GM12801 (cell line): ENCODE results near the gene F11.

Experiments
- CTCF ChIP-seq: IDR thresholded peaks from one replicate; pipeline ENCODE4 v1.5.1; 2011; ENCODE audit warnings: control low read depth; ENCODE audit not compliant: insufficient read length; ENCODE audit errors: extremely low read depth

The F11 gene

GRCh38 chr4:186299291-186299690 lies 33.3 kb downstream of the F11 start:
- no peak for TF ChIP-seq CTCF

GRCh38 chr4:186300659-186301390 lies 34.8 kb downstream of the F11 start:
- TF ChIP-seq CTCF, result no peak

GRCh38 chr4:186304216-186304615 lies 38.2 kb downstream of the F11 start:
- TF ChIP-seq CTCF, result no peak

- TF ChIP-seq CTCF, result no peak
Measured at GRCh38 chr4:186304866-186305505, 39.0 kb downstream of the F11 start.

- no peak for TF ChIP-seq CTCF
Measured at GRCh38 chr4:186307497-186307896, 41.5 kb downstream of the F11 start.

GRCh38 chr4:186307916-186308315 lies 41.9 kb downstream of the F11 start:
- no peak for TF ChIP-seq CTCF

- no peak for TF ChIP-seq CTCF
Measured at GRCh38 chr4:186318481-186318880, 52.5 kb downstream of the F11 start.
